SK-N-MC (cell line): ENCODE data around the gene MCC.

Experiments used
- EZH2 ChIP-seq: fragments of 200-600 bp; sonication (generic); IDR thresholded peaks from one replicate; pipeline ENCODE4 v1.6.1; 2017; ENCODE audit warnings: antibody characterized with exemption
- POLR2AphosphoS5 ChIP-seq: IDR thresholded peaks from 2 replicates; pipeline ENCODE4 v1.6.1; 2012; ENCODE audit warnings: mild to moderate bottlenecking, low read depth, low read length, borderline replicate concordance

DNA sequence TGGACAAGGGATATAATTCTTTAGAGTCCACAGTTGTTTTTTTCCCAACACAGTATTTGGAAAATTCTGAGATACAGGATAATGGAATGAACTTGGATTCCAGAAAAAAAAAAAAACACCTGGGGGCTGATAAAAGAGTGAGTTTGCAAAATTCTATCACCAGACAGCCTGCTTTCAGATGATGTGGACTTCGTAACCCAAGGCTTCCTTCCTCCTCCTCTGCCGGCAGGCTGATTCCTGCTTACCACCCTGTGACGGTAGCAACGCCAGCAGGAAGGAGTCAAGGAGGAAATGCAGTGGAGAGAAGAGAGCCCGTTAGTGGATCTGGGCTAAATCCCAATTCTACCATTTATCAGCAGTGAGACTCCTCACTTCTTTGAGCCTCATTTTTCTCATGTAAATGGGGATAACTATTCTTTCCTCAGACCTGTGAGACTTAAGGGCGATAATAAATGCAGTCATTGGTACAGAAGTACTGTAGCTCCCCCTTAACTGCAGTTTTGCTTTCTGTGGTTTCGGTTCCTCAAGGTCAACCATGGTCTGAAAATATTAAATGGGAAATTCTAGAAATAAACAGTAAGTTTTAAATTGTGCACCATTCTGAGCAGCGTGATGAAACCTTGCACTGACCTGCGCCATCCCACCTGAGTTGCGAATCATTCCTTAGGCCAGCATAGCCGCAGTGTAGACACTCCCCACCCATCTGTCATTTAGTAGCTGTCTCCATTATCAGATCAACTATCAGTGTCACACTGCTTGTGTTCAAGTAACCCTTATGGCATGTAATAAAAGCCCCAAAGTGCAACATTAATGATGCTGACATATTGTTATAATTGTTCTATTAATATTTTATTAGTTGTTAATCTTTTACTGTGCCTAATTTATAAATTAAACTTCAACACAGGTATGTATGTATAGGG, 440.3 kb downstream of the MCC start:
- TF ChIP-seq EZH2 (no peak), POLR2AphosphoS5 (no peak)
